Calu3 (cell line): ENCODE data around the gene BPIFB6. TPM values are rescaled to one million over a fixed set of nuclear protein-coding genes. Genes with fewer than 3 reads are reported as not detected.

Source experiments
- BruUV-seq: library from RNA; stranded (reverse); fragments of 400-500 nt; replicated peaks from 2 replicates; lab custom pipeline; 2021; lab: Mats Ljungman, UMichigan
- CTCF ChIA-PET: fragments of 300-600 bp; sonication (Branson Sonifier 250); formaldehyde crosslinking; loops from one replicate; lab custom pipeline; 2022; ENCODE audit warnings: antibody characterized with exemption; lab: Charles Lee
- DNase-seq: peaks from one replicate; pipeline ENCODE4 v3.0.0; 2022
- H3K27ac Mint-ChIP-seq: one replicate; pipeline ENCODE4 v1.8.0; 2022; ENCODE audit warnings: mixed read lengths; ENCODE audit not compliant: unreplicated experiment
- H3K27me3 Mint-ChIP-seq: one replicate; pipeline ENCODE4 v1.8.0; 2022; ENCODE audit warnings: mixed read lengths; ENCODE audit not compliant: unreplicated experiment
- H3K36me3 Mint-ChIP-seq: one replicate; pipeline ENCODE4 v1.8.0; 2022; ENCODE audit warnings: mild to moderate bottlenecking, moderate library complexity, mixed read lengths; ENCODE audit not compliant: insufficient read depth, unreplicated experiment
- H3K4me1 Mint-ChIP-seq: one replicate; pipeline ENCODE4 v1.8.0; 2022; ENCODE audit warnings: mild to moderate bottlenecking, low read depth, mixed read lengths; ENCODE audit not compliant: unreplicated experiment
- H3K4me3 Mint-ChIP-seq: one replicate; pipeline ENCODE4 v1.8.0; 2022; ENCODE audit warnings: mild to moderate bottlenecking, low read depth, moderate library complexity, mixed read lengths; ENCODE audit not compliant: unreplicated experiment
- H3K9me3 Mint-ChIP-seq: one replicate; pipeline ENCODE4 v1.8.0; 2022; ENCODE audit warnings: low read depth, mixed read lengths; ENCODE audit not compliant: unreplicated experiment
- CTCF ChIP-seq: fragments of 200-600 bp; IDR thresholded peaks from one replicate; pipeline ENCODE4 v1.8.0; 2022; ENCODE audit warnings: antibody characterized with exemption; ENCODE audit not compliant: unreplicated experiment
- intact Hi-C: fragments of 100-400 bp; cut with micrococcal nuclease; formaldehyde crosslinking; loops from one replicate; pipeline ENCODE4 v1.10.0; 2022; ENCODE audit not compliant: unreplicated experiment
- total RNA-seq: library from RNA; stranded (reverse); gene quantifications from 2 replicates; pipeline ENCODE4 v1.2.3, GENCODE V29; 2022

The BPIFB6 gene
- total RNA-seq, 1 experiment from 2014 or later = not detected

DNA sequence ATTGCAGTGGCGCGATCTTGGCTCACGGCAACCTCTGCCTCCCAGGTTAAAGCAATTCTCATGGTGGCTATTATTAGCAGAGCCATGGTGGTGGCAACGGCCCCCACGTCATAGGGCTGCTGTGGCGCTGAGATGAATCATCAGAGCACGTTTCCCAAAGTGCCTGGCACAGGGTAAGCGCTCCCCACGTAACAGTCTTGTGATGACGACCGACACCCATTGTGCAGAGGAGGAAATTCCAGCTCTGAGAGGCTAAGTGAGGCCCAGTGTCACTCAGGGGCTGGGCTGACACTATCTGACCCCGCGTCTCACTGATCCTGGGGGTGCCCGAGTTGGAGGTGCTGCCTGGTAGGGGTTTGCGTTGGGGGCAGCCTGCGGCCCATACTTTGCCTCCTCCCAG is 43.4 kb upstream of the BPIFB6 start:
- TF ChIP-seq CTCF = no peak
- H3K4me1 Mint-ChIP-seq = no peaks in the 10 kb centered on the region

GRCh38 chr20:32989507-32990283 is 41.8 kb upstream of the BPIFB6 start:
- no peak for DNase-seq

More for the DNA sequence above, 43.4 kb upstream of the BPIFB6 start:
- Mint-ChIP-seq H3K9me3 (no peaks in the 10 kb centered on the region), H3K27me3 (peaks cover 68% of the 10 kb centered on the region), H3K4me3 (no peak overlapping the region), H3K36me3 (peaks cover under 1% of the 10 kb centered on the region), H3K27ac (no peak overlapping the region)
- DNase-seq = no peak
- CTCF ChIA-PET = no interaction called here
- intact Hi-C loops = no loop called here
- no TSS peak for BruUV-seq

GRCh38 chr20:32990426-32990825 is 41.0 kb upstream of the BPIFB6 start:
- Mint-ChIP-seq H3K4me1 (no peaks in the 10 kb centered on the region), H3K27ac (no peak overlapping the region), H3K4me3 (no peak overlapping the region), H3K9me3 (peaks cover 2% of the 10 kb centered on the region), H3K27me3 (peaks cover 68% of the 10 kb centered on the region), H3K36me3 (no peaks in the 10 kb centered on the region)
- intact Hi-C loops = no loop called here
- no TSS peak for BruUV-seq
- DNase-seq = no peak
- CTCF ChIA-PET = no interaction called here
- no peak for TF ChIP-seq CTCF

More at GRCh38 chr20:32989507-32990283, 41.8 kb upstream of the BPIFB6 start:
- intact Hi-C loops = no loop called here
- Mint-ChIP-seq H3K4me3 (no peak overlapping the region), H3K4me1 (no peaks in the 10 kb centered on the region), H3K9me3 (no peaks in the 10 kb centered on the region), H3K27me3 (peaks cover 68% of the 10 kb centered on the region), H3K36me3 (no peaks in the 10 kb centered on the region), H3K27ac (no peak overlapping the region)
- no TSS peak for BruUV-seq
- CTCF ChIA-PET = no interaction called here
- no peak for TF ChIP-seq CTCF

GRCh38 chr20:32991383-32991782 is 40.1 kb upstream of the BPIFB6 start:
- no peak for TF ChIP-seq CTCF
- no peak for DNase-seq
- Mint-ChIP-seq H3K27ac (no peak overlapping the region), H3K4me3 (no peak overlapping the region), H3K27me3 (peaks cover 68% of the 10 kb centered on the region), H3K4me1 (no peaks in the 10 kb centered on the region), H3K9me3 (peaks cover 2% of the 10 kb centered on the region), H3K36me3 (no peaks in the 10 kb centered on the region)
- no TSS peak for BruUV-seq
- intact Hi-C loops = no loop called here
- CTCF ChIA-PET = interaction anchor here (1.0 kb wide), 1 partner anchor 45 kb away, joined by 3 read pairs; no protein-coding TSS in a partner anchor
